ENCODE results near the gene MRTFA. TPM values are rescaled to one million over a fixed set of nuclear protein-coding genes. Genes with fewer than 3 reads are reported as not detected.
A peak's percentile ranks its signal among the peaks of the same experiment; 100 is the strongest.

MRTFA gene
- total and polyA plus RNA-seq, 8 donors, result 11.1 to 706 (median 61.2) TPM

- no peak for TF ChIP-seq CTCF (IDR thresholded peaks at IDR 0.05)
- TF ChIP-seq POLR2A (IDR thresholded peaks at IDR 0.05), result no peak
- TF ChIP-seq EP300 (IDR thresholded peaks at IDR 0.05), result no peak
- no peak for TF ChIP-seq POLR2AphosphoS5 (IDR thresholded peaks at IDR 0.05)
- H3K27ac ChIP-seq, result peak overlapping the region in 4 of 5 donors; percentile 1 to 35 (median 20)
- DNase-seq, result peak in 1 of 2 donors; percentile 54
Observed at GRCh38 chr22:40648386-40648785, 11.9 kb upstream of the MRTFA start.

GRCh38 chr22:40645579-40646197 is 9.2 kb upstream of the MRTFA start:
- Histone ChIP-seq H3K4me3 (no peak overlapping the region), H3K27me3 (no peaks in the 10 kb centered on the region), H3K36me3 (no peaks in the 10 kb centered on the region), H3K9me3 (no peaks in the 10 kb centered on the region), H3K4me1 (peaks cover 9 to 52% (median 20%) of the 10 kb centered on the region in 4 donors), H3K27ac (peak overlapping the region; percentile 62 to 80 (median 79))
- no peak for DNase-seq
- intact Hi-C loops (cut with DNase I; ENCODE audit: low total_unique reads), result loop anchor here (5.0 kb wide), 1 partner anchor 208 kb away; no protein-coding TSS in a partner anchor
- no peak for TF ChIP-seq POLR2AphosphoS5 (IDR thresholded peaks at IDR 0.05)
- WGBS, 5 donors, result 41 to 51% (median 43%) methylated on average over 4 of the region's 4 CpGs

More at GRCh38 chr22:40648386-40648785, 11.9 kb upstream of the MRTFA start:
- H3K9me3 ChIP-seq, result no peaks in the 10 kb centered on the region
- no peaks in the 10 kb centered on the region for H3K27me3 ChIP-seq
- intact Hi-C loops (cut with DNase I; ENCODE audit: low total_unique reads), result loop anchor here (5.0 kb wide), 1 partner anchor 211 kb away; no protein-coding TSS in a partner anchor
- peaks cover 15 to 71% (median 38%) of the 10 kb centered on the region in 4 donors for H3K4me1 ChIP-seq
- no peak overlapping the region for H3K4me3 ChIP-seq
- H3K36me3 ChIP-seq, result no peaks in the 10 kb centered on the region
- 57 to 79% (median 59%) methylated on average over 10 of the region's 10 CpGs for WGBS, 5 donors

GRCh38 chr22:40642316-40642715 is 5.8 kb upstream of the MRTFA start:
- TF ChIP-seq CTCF (IDR thresholded peaks at IDR 0.05), result no peak
- no peak for TF ChIP-seq POLR2AphosphoS5 (IDR thresholded peaks at IDR 0.05)
- TF ChIP-seq EP300 (IDR thresholded peaks at IDR 0.05), result no peak
- intact Hi-C loops (cut with DNase I; ENCODE audit: low total_unique reads), result no loop called here
- H3K27ac ChIP-seq, result no peak overlapping the region
- H3K27me3 ChIP-seq, result no peaks in the 10 kb centered on the region
- H3K36me3 ChIP-seq, result no peaks in the 10 kb centered on the region
- peaks cover 9 to 50% (median 29%) of the 10 kb centered on the region in 4 donors for H3K4me1 ChIP-seq
- 91 to 96% (median 94%) methylated on average over 4 of the region's 4 CpGs for WGBS, 5 donors
- DNase-seq, result no peak
- H3K4me3 ChIP-seq, result no peak overlapping the region
- no peaks in the 10 kb centered on the region for H3K9me3 ChIP-seq

GRCh38 chr22:40641269-40641668 is 4.8 kb upstream of the MRTFA start:
- 94 to 98% (median 95%) methylated on average over 5 to 6 of the region's 6 CpGs for WGBS, 5 donors
- no peak overlapping the region for H3K4me3 ChIP-seq
- no peaks in the 10 kb centered on the region for H3K36me3 ChIP-seq
- no peak for DNase-seq
- intact Hi-C loops (cut with DNase I; ENCODE audit: low total_unique reads), result no loop called here
- TF ChIP-seq POLR2A (IDR thresholded peaks at IDR 0.05) (no peak), CTCF (IDR thresholded peaks at IDR 0.05) (no peak), POLR2AphosphoS5 (IDR thresholded peaks at IDR 0.05) (no peak)
- H3K27ac ChIP-seq, result no peak overlapping the region
- H3K27me3 ChIP-seq, result no peaks in the 10 kb centered on the region
- no peaks in the 10 kb centered on the region for H3K9me3 ChIP-seq
- H3K4me1 ChIP-seq, result peaks cover 9 to 39% (median 25%) of the 10 kb centered on the region in 4 donors

- no peaks in the 10 kb centered on the region for H3K9me3 ChIP-seq
- no peak for DNase-seq
- no peaks in the 10 kb centered on the region for H3K27me3 ChIP-seq
- H3K36me3 ChIP-seq, result no peaks in the 10 kb centered on the region
- no peak overlapping the region for H3K4me3 ChIP-seq
- TF ChIP-seq POLR2A (IDR thresholded peaks at IDR 0.05) (no peak), CTCF (IDR thresholded peaks at IDR 0.05) (no peak), EP300 (IDR thresholded peaks at IDR 0.05) (no peak), POLR2AphosphoS5 (IDR thresholded peaks at IDR 0.05) (no peak)
- 95 to 98% (median 96%) methylated on average over 17 of the region's 17 CpGs for WGBS, 5 donors
- H3K27ac ChIP-seq, result peak overlapping the region in 1 of 5 donors; percentile 92
- intact Hi-C loops (cut with DNase I; ENCODE audit: low total_unique reads), result loop anchor here (10.0 kb wide), 1 partner anchor 113 kb away; no protein-coding TSS in a partner anchor
- peaks cover 4 to 36% (median 33%) of the 10 kb centered on the region in 4 donors for H3K4me1 ChIP-seq
Observed at GRCh38 chr22:40638261-40638660, 1.7 kb upstream of the MRTFA start.
